ENCODE measurements around the gene WNT2B.

Gene WNT2B

DNA sequence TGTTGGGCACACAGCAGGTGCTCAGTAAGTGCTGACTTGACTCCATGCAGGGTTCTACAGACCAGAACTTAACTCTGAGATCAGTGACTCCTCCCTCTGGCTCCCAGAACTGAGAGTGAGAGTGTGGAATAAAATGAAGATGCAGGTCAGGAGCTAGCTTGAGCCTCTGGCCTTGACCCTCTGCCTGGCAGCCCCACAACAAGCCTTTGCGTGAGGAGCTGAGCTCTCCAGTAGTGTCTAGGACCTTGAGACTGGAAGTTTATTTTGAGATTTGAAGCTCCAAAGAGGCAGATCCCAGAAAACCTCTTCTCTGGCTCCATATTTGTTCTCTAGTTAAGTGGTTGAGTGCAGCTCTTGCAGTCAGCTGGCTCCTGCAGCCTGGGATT is 3.4 kb upstream of the WNT2B start:
- DNase-seq: no peak

DNA sequence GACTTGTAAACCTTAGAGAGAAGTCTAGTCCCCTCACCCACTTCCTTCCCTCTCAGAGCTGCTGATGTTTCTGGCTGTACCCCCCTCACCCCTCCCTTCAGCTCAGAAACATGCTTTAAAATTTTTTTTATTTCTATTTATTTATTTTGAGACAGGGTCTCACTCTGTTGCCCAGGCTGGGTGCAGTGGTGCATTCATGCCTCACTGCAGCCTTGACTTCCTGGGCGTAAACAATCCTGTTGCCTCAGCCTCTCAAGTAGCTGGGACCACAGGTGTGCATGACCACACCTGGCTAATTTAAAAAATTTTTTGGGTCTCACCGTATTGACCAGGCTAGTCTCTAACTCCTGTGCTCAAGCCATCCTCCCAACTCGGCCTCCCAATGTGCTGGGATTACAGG is 2.9 kb upstream of the WNT2B start:
- no peak for DNase-seq

DNA sequence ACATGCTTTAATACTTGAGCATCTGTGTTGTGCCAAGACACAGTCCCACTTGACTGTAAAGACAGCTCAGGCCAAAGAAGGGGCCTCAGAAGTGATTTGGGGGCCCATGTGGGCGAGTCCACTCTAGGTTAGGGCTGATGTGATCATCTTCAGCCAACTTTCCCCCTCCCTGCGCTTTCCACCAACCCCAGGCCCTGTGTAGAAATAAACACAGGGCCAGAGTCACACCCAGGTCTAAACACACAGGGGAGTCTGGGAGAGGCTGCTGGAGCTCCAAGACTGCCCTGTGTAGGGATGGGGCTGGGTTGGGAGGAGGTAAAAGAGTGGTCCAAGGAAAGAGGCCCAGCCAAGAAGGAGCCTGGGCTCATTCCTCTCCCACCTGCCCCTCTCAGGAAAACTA is 2.5 kb upstream of the WNT2B start:
- no peak for DNase-seq

DNA sequence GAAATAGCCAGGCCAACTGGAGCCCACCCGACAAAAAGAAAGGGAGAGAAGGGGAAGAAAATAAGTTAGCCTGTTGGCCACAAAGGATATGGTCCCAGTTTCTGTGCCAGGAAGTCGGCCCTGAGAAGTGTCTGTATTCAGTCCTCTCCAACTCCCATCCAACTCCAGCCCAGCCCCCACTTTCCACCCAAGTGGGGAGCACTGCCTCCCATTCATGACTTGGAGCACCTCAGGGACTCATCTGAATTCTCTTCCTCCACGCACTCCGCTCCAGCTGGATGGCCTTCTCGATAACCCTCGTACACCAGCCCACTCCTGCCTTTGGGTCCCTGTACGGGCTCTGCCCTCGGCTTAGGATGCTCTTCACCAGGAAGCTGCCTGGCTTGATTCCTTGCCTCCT is 2.0 kb upstream of the WNT2B start:
- no peak for DNase-seq

DNA sequence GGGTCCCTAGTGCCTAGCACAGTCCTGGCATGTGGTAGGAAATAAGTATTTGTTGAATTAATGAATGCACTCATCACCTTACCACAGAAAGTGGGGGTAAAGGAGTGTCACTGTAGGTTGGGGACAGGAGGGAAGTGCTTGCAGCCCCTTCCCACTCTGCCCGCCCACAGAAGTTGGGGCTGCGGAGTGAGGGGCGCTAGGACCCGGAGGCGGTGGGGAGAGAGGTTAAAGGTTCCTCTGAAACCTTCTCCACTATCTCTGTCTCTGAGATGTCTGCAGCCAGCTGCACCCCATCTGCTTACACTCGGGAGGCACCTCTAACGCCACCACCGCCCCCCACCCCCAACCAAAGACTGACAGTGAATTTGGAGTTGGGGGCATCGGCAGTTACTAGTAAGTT is 1.4 kb upstream of the WNT2B start:
- no peak for DNase-seq

DNA sequence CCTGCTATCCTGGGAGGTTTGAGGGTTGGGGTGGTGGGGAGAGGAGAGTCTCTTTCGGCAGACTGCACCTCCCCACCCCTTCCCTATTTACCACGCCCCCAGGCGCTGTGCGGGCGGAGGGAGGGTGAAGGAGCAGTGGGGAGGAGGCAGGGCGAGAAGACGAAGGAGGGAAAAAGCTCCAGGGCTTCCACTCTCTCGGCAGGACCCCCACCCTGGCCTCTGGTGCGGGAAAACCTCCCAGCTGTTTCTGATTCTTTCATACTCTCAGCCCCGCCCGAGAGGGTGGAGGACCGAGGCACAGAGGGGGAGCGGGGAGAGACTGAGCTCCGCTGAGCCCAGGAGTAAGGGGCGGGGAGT is 866 bp upstream of the WNT2B start:
- peak in 1 of 2 experiments; percentile 17 for DNase-seq

DNA sequence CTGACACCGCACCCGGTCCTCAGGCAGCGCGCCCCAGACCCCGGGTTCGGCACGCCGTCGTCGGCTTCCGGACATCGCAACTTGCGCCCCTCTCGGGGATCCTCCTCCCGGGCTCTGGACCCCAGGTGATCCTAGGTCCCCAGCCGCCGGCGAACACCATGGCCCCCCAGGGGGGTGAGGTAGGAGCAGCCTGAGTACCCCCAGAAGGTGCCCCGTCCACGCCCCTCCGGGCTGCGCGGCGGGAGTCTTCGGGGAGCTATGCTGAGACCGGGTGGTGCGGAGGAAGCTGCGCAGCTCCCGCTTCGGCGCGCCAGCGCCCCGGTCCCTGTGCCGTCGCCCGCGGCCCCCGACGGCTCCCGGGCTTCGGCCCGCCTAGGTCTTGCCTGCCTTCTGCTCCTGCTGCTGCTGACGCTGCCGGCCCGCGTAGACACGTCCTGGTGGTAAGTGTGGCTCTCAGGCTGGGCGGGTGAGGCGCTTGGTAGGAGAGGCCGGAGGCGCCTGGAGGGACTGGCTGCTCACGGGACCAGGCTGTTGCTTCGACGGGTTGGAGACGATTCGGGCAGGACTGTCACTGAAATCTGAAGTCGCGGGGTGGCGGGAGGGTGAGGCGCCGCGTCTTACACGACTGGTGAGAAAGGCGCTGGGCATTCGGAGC is 367 bp downstream of the WNT2B start:
- DNase-seq: no peak

DNA sequence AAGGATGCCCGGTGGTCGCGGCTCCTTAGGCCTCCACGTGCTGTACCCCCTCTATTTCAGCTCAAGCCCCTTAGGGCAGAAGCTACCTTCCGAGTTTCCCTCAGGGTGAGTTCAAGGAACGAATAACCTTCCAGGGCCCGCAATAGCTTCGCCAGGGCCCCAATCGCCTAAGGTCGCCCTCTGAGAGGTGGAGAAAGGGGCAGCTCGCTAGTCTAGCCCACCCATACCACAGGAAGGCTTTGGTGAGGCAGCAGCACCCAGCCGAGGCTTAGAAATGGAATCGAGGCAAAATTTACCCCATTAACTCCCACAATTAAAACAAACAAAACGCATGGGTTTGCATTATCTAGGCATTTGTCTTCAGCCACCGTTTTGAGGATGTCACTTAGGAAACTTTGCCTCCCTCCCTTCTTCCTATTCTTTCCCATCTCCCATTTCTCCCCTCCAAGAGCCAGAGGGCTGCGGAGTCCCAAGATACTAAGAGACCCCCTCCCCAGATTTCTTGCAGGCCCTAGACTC is 954 bp downstream of the WNT2B start:
- no peak for DNase-seq

DNA sequence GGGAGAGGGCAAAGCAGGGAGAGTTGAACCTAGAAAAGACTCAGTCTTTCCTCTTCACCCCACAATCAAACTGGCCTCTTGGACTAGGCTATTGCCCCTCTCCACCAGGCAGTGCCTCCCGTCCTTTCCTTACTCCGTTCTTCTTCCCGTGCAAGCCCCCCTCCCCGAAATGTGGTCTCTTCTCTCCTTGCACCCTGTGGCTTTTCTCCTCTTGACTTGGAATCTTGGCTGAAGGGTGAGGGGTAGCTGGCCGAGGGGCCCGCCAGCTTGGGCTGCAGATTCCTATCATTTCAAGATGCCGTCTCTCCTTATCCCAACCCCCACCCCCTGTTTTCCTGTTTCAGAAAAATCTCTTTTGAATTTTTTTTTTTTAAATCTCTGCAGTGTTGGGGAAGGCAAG is 1.6 kb downstream of the WNT2B start:
- DNase-seq: no peak

DNA sequence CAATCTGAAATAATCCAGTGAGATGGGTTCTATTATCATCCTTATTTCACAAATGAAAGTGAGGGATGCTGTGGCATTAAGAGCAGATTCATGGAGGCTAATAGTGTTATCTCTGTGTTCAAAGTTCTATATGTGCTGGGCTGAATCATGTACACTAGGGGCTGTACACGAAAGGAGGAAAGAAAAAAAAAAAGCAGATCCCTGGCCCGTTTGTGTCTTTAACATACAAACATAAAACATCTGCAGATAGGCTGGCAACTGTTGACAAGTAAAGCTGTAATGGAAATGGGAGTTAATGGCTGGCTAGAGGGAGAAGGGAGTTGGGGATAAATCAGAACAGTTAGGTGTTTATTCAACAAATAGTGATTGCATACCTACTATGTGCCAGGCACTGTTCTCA is 3.1 kb downstream of the WNT2B start:
- DNase-seq: no peak

DNA sequence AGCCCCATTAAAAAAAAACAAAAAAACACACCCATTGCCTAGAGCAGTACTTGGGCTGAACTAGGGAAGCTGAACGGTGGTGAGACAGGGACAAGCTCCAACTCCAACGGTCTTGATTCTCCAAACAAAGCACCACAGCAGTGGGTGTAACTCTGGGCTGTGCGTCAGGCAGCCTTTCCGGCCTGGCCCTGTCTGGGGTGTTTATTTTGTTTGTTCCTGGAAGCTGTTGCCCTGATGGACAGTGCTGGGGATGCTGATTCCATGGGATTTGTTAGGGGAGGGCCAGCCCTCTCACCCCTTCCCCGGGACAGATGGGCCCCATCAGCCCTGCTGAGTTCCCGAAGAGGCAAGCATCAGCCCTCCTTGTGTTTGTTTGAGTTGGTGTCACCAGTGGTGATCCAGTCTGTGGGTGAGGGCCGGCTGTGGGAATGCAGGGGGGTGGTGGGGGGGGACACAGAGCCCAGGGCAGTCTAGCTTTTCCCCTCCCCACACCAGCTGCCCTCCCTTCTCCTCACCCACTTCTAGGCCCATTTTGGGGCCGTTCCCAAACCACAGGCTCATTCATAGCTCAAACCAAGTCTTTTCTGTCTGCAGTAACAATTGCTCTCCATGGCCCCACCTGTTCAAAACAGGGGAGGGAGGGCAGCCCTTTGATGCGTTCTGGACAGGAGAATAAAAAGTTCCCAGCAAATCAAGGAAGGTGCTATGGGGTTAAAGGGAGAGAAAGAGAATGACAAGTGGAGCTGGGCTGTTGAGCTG is 4.5 kb downstream of the WNT2B start:
- no peak for DNase-seq

DNA sequence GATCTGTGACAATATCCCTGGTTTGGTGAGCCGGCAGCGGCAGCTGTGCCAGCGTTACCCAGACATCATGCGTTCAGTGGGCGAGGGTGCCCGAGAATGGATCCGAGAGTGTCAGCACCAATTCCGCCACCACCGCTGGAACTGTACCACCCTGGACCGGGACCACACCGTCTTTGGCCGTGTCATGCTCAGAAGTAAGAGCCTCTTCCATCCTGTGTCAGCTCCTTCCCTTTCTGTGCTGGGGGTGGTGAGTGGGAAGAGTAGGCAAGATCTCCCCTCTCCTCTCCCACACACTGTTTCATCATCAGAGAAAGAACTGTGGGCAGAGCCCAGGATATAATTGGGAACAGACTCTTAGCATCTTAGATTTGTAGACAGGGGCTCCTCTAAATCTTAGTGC is 6.1 kb downstream of the WNT2B start:
- no peak for DNase-seq

DNA sequence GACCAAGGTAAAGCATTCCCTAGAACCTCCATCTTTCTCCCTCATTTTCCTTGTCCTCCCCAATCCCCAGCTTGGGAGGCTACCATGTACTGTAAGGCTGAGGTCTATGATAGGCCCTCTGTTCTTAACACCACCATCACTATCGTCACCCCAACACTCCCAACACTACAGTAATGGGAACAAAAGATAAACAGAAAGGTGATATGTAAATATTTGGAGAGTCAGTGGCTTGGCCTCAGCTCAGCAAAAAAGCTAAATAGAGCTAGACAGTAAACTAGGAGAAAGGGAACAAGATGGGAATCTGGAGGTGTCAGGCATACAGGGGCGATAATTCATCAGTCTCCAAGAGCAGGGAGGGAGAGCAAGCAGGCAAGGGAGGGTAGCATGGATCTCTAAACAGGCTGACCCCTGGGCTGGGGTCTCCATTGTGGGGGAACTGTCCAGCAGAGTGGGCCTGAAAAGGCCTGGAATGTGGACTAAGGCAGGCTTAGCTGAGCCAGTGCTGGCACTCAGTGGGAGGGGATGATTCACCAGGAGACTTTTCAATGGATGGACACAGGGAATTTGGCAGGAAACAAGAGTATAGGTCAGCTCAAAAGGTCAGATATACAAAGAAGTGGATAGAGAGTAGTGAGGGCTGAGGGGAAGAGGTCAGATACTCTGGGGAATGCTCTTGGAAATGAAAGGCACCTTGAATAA is 6.7 kb downstream of the WNT2B start:
- no peak for DNase-seq

DNA sequence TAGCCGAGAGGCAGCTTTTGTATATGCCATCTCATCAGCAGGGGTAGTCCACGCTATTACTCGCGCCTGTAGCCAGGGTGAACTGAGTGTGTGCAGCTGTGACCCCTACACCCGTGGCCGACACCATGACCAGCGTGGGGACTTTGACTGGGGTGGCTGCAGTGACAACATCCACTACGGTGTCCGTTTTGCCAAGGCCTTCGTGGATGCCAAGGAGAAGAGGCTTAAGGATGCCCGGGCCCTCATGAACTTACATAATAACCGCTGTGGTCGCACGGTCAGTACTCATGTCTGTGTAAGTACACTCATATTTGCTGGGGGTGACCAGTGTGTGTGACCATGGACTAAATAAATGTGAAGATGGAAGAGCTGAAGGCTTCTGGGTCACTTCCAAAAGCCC is 7.4 kb downstream of the WNT2B start:
- DNase-seq: no peak

DNA sequence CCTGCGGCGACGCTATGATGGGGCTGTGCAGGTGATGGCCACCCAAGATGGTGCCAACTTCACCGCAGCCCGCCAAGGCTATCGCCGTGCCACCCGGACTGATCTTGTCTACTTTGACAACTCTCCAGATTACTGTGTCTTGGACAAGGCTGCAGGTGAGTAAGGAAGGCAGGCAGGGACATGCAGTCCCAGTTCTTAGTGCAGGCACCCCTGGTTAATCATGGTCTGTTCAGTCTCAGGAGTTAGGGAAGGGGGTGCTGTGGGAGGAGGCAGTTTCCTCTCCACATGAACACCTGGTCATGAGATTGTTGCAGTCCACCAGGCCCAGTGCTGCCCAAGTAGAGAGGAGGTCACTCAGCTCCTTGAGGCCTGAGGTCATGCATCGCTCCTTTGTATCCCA is 8.5 kb downstream of the WNT2B start:
- no peak for DNase-seq

DNA sequence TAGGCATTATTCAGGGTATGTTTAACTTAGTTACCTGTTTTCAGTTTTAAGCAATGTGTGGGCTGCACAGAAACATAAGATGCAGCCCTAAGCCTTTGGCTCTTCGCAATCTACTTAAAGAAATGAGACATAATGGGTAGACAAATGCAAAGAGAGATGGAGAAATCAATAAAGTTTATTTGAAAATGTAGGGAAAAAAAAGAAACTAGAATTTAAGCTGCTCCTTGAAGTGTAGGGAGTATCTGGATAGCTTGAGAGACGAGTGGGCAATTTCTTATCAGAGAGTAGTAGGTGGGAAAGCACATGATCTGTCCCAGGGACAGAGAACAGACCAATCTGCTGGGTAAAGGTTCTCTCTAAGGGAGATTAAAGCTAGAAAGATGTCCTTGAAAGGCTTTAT is 8.9 kb downstream of the WNT2B start:
- no peak for DNase-seq

DNA sequence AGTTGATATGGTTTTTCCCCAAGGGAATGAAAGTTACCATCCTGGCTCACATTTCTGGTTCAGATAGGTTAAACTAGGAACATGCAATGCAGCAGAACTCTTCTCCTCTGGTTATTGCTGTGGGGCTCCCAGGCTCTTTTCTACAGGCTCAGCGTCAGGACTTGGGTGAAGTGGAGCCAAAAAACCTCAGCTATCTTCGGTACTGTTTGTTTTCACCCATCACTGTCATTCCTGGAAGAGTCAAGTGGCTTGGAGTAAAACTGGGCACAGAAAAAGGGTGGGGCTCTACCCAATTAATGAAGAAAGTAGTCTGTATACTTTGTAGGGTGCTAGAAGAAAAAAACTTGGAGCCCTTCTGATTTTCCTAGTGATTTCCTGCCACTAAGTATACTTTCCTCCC is 9.4 kb downstream of the WNT2B start:
- DNase-seq: no peak

DNA sequence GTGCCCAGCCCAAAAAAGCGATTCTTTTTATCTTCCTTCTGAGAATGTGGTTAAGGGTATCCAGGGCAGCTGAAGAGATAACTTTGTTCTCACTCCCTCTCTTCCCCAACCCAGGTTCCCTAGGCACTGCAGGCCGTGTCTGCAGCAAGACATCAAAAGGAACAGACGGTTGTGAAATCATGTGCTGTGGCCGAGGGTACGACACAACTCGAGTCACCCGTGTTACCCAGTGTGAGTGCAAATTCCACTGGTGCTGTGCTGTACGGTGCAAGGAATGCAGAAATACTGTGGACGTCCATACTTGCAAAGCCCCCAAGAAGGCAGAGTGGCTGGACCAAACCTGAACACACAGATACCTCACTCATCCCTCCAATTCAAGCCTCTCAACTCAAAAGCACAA is 11.4 kb downstream of the WNT2B start:
- DNase-seq: no peak

DNA sequence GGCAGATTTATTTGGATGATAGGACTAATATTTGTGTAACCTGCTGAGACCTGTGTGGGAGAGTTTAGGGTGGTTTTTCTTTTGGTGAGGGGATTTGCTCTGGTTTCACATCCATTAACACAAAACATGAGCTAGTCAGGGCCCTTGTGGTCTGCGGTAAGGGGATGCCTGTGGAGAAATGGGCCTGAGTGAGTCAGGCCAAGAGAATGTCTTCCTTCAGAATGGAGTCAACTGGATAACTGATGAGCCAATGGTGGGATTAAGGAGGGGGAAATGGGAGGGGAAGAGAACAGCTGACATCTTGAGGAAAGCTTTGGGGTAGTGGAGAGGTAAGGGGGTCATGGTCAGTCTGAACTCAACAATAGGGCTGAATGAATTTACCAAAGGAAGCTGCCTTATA is 13.9 kb downstream of the WNT2B start:
- DNase-seq: no peak

DNA sequence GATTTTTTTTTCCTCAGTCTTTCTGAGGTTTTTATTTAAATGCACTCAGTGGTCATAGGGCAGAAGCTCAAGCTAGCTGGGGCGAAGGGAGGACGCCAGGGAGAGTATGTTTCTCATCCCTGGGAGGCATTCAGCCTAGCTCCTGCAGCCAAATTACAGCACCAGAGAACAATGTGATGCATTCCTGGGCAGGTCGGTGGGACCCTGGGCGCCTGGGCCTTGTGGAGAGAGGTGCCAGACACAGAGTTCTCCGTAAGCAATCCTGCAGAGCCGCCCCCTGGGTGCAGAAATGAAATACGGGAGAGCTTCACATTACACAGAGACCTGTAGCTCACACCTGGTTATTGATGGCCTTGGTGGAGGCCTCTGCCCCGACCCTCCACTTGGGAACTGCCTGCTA is 15.5 kb downstream of the WNT2B start:
- DNase-seq: no peak

DNA sequence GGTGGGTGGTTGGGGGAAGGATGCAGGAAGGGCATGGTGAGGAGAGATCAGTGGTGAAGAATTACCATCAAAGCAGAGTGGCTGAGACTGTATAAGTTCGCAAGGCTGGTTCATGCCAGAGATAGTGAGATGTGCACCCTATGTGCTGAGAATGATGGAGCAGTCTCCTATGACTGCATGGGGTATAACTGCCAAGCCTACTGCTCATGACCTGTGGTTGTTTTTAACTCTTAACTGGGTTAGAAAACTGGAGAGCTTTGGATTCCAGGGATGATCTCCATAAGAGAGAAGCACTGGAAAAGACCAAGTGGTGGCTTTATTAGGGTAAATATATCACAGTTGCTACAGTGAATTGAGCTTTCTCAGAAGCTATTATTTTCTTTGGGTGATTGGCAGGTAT is 16.2 kb downstream of the WNT2B start:
- no peak for DNase-seq

DNA sequence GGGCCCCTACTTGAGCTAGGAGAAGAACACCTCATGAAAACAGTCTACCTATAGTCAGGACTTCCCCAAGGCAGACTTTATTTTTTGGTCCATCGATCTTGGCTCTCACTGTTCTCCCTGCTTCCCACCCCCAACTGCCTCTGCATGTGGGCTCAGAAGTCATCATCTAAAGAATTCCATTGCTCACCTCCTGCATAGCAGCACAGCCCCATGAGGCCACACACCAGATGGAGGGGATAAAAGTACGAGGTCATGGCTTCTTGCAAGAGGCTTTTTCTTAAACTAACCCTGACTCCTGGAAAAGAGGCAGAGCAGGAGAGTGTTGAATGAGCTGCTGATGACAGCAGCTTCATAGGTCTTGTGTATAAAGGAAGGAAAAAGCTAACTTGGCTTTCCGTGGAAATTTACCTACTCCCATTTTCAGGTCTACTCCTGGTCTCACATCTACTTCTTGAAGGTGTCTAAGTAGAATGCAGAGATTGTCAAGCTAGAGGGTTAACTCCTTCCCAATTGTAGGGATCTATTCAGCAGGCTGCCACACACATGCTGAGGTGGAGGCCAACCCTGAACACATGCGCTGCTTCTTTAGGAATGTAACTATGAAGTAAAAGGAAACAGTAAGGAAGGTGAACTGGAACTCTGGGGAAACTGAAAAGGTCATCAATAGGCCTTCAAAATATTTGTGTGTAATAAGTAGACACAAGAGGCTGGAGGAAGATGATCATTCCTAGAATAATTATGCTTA is 18.7 kb downstream of the WNT2B start:
- no peak for DNase-seq

DNA sequence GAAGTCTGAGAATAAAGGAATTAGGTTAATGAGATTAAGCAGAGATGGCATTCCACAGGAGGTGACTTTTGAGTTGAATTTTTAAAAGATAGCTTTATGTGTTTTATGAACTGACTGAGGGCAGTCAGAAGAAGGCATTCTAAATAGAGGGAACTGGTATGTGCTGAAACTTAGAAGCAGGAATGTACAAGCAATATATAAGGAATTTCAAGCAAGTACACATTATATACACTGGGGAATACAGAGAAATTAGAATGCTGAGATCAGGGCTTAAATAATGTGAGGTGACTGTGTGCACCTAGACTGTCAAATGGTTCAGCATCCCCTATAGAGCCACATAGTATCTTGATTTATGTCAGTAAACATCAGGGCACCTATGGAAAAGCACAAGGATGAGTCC is 19.3 kb downstream of the WNT2B start:
- DNase-seq: no peak

DNA sequence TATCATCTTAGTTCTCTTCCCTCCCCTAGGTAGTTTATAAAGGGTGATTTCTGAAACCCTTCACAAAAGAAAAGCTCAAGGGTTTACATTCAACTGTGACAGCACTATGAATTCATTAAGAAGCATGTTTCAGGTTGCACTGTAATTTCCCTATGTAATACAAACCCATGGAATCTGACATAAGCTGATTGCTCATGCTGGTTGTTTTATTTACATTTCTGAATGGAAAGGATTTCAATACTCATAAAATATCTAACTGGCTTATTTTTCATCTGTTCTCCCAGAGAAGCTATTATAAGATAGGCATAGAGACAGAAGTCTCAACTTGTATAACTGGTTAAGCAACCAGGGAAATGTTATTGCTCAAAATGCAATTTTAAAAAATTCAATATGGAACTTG is 20.5 kb downstream of the WNT2B start:
- no peak for DNase-seq

All from NCI-H446 (cell line).